GM21825 (cell line): Measurements from ENCODE around the gene DCUN1D3.
"Not testable (repeated sequence)": the region's sequence is repeated elsewhere in the genome, so short reads cannot be mapped to it uniquely, and the experiment has no call there.

Experiments
- ATAC-seq: cut with Tn5 transposase; IDR thresholded peaks from one replicate; pipeline ENCODE4 v1.9.1; 2021; ENCODE audit warnings: mild to moderate bottlenecking, moderate library complexity; ENCODE audit not compliant: unreplicated experiment

The DCUN1D3 gene

GRCh38 chr16:20865420-20866131 lies 34.6 kb downstream of the DCUN1D3 start:
- ATAC-seq, result peak; percentile 68

GRCh38 chr16:20864376-20864775 lies 35.8 kb downstream of the DCUN1D3 start:
- not testable (repeated sequence) for ATAC-seq

- ATAC-seq, result no peak
These were observed 37.8 kb downstream of the DCUN1D3 start for GRCh38 chr16:20862162-20862960.

- not testable (repeated sequence) for ATAC-seq
These were observed 39.2 kb downstream of the DCUN1D3 start for GRCh38 chr16:20860995-20861394.

- ATAC-seq, result no peak
These were observed 39.8 kb downstream of the DCUN1D3 start for GRCh38 chr16:20860361-20860760.

- no peak for ATAC-seq
These were observed 40.5 kb downstream of the DCUN1D3 start for GRCh38 chr16:20859699-20860098.

- ATAC-seq, result no peak
These were observed 40.9 kb downstream of the DCUN1D3 start for GRCh38 chr16:20859229-20859628.

- no peak for ATAC-seq
These were observed 42.9 kb downstream of the DCUN1D3 start for GRCh38 chr16:20857281-20857680.

- no peak for ATAC-seq
These were observed 45.2 kb downstream of the DCUN1D3 start for GRCh38 chr16:20854963-20855362.

GRCh38 chr16:20853981-20854620 lies 46.1 kb downstream of the DCUN1D3 start:
- ATAC-seq, result no peak

- ATAC-seq, result no peak
These were observed 47.0 kb downstream of the DCUN1D3 start for GRCh38 chr16:20853143-20853542.

- ATAC-seq, result no peak
These were observed 48.6 kb downstream of the DCUN1D3 start for GRCh38 chr16:20851601-20852000.

GRCh38 chr16:20850981-20851380 lies 49.2 kb downstream of the DCUN1D3 start:
- ATAC-seq, result no peak

GRCh38 chr16:20849589-20850390 lies 50.4 kb downstream of the DCUN1D3 start:
- no peak for ATAC-seq

GRCh38 chr16:20847550-20847949 lies 52.6 kb downstream of the DCUN1D3 start:
- no peak for ATAC-seq

- ATAC-seq, result no peak
These were observed 53.6 kb downstream of the DCUN1D3 start for GRCh38 chr16:20846551-20846950.

GRCh38 chr16:20846030-20846429 lies 54.1 kb downstream of the DCUN1D3 start:
- no peak for ATAC-seq

- no peak for ATAC-seq
These were observed 55.6 kb downstream of the DCUN1D3 start for GRCh38 chr16:20844588-20844987.

- ATAC-seq, result no peak
These were observed 56.1 kb downstream of the DCUN1D3 start for GRCh38 chr16:20844054-20844453.

GRCh38 chr16:20839504-20839903 lies 60.7 kb downstream of the DCUN1D3 start:
- ATAC-seq, result no peak

GRCh38 chr16:20838240-20838639 lies 61.9 kb downstream of the DCUN1D3 start:
- no peak for ATAC-seq
